ENCODE data around the gene AKR1A1.

- TF ChIP-seq, protein P1, sequence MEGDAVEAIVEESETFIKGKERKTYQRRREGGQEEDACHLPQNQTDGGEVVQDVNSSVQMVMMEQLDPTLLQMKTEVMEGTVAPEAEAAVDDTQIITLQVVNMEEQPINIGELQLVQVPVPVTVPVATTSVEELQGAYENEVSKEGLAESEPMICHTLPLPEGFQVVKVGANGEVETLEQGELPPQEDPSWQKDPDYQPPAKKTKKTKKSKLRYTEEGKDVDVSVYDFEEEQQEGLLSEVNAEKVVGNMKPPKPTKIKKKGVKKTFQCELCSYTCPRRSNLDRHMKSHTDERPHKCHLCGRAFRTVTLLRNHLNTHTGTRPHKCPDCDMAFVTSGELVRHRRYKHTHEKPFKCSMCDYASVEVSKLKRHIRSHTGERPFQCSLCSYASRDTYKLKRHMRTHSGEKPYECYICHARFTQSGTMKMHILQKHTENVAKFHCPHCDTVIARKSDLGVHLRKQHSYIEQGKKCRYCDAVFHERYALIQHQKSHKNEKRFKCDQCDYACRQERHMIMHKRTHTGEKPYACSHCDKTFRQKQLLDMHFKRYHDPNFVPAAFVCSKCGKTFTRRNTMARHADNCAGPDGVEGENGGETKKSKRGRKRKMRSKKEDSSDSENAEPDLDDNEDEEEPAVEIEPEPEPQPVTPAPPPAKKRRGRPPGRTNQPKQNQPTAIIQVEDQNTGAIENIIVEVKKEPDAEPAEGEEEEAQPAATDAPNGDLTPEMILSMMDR (IDR thresholded peaks at IDR 0.05; ENCODE audit: insufficient read depth, low read length, poor library complexity, severe bottlenecking), result no peak
- TF ChIP-seq EZH2phosphoT487 (conservative IDR thresholded peaks at IDR 0.05; ENCODE audit: low read length), result no peak
Measured at GRCh38 chr1:45550401-45551351, at the start of gene AKR1A1.

Data from SU-DHL-6 (cell line).